GM21423 (cell line): ENCODE data around the gene AZIN2.
A peak's percentile ranks its signal among the peaks of the same experiment; 100 is the strongest.
"Not testable (repeated sequence)": the region's sequence is repeated elsewhere in the genome, so short reads cannot be mapped to it uniquely, and the experiment has no call there.

Source experiments
- ATAC-seq: cut with Tn5 transposase; IDR thresholded peaks from one replicate; pipeline ENCODE4 v1.9.1; 2021; ENCODE audit warnings: mild to moderate bottlenecking, moderate library complexity; ENCODE audit not compliant: unreplicated experiment

AZIN2 gene

DNA sequence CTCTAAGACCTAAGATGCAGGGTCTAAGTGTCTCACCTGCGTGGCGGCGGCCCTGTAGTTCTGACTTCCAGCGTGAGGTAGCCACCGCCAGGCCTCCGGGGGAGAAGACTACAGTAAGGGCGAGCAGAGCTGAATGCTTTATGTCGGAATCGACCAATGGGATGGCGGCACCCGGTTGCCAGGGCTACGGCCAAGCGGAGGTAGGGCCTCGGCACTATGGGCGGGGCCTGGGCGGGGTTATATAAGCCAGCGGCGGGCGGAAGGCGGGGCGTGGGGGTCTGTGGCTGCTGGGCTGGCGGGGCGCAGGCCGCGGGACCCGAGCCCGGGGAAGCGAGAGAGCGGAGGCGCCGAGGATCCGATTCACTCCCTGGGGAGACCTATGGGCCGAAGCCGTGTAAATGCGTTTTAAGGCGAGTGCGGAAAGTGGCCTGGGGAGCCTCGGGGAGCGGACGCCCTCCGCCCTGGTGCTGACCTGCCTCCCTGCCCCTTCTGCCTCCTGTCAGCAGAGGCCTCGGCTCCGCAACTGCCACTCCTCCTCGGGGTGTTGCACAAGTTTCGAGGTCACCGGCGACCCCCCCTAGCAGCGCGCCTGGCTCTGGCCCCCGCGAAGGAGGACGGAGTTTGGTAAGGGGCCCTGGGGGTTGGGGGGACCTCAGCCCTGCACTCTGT, at the start of gene AZIN2:
AZIN2 (plus strand) TSS at position 269 of the 669 bp plus-strand sequence. CDS start 1,097 bp downstream, outside the sequence.
- ATAC-seq = peak; percentile 93

DNA sequence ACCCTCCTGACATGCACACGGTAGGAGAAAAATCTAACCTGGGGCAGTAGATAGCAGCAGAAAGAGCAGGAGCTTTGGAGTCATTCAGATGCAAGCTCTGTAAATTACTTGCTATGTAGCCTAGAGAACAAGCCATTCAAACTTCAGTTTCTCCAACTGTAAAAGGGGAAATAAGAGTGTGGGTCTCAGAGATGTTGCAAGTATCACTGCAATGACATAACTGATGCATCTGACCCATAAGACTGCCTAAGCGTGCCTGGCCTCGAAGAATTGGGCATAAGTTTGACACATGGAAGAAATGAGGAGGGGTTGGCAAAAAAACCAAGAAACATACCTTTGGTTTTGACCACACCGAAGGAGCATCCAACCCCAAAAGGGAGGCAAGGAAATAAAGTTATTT, 49.4 kb upstream of the AZIN2 start:
- no peak for ATAC-seq

GRCh38 chr1:33032126-33032869, 48.7 kb upstream of the AZIN2 start:
- no peak for ATAC-seq

DNA sequence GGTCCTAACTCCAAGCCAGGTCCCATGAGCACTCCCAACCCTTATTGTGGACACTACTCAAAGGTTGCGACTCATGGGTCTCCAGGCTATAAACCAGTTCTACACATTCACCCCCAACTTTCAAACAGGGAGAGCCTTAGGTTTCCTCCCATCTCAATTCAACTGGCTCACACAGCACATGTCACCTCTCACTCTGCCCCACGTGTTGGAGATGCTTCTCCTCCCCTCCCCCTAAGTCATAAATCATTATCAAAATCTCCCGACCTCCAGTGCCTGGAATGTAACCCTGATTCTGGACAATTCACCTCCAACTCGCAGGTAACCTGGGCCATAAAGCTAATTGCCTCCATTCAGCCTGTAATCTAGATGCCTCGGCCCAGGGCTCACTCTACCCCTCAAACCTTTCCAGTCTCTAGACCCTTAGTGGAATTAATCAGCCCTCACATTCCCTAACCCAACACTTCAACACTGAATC, 44.9 kb upstream of the AZIN2 start:
- ATAC-seq = no peak

DNA sequence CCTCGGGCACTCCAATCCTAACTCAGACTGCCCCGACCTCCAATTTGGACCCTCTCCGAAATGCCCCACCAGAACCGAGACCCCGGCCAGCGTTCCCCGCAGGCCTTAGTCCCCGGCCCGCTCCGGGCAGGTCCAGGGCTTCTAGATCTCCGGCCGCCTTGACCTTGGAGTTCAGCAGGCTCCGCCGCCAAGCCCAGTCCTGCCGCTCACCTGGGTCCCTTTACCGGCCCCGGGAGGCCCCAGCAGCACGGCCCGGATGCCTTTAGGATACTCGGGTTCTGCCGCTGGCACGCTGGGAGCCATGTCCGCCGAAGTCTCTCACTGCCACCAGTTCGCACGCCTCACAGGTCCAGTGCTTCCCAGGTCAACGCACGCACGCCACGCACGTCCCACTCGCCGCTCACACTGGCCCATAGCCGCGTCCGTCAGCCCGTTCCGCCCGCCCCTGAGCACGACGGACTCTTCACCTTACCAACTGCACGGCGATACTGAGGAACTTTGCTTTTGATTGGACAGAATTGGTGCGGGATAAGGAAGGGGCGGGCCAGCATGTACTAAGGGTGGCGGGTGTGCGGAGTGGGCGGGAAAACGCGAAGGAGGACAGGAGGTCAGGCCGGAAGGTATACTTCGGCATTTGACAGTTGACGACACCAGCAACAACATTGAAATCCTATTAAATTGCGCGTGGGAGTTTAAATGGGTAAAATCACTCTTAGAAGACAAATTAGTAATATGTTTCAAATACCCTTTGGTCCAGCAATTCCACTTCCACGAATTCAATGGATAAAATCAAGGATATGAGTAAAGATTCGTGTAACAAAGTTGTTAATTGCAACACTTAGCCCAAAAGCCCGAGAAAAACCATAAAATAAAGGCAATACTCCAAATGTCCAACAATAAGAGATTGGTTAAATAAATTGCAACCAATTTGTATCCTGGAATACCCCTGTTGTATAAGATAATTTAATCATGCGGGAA, 44.1 kb upstream of the AZIN2 start, which contains the start of gene AK2:
AK2 (minus strand) TSS at position 358 of the 978 bp plus-strand sequence; CDS start at position 303, 55 bp downstream.
- peak; percentile 98 for ATAC-seq

GRCh38 chr1:33039840-33040239, 41.1 kb upstream of the AZIN2 start:
- ATAC-seq = no peak

GRCh38 chr1:33041026-33041425, 39.9 kb upstream of the AZIN2 start:
- no peak for ATAC-seq

DNA sequence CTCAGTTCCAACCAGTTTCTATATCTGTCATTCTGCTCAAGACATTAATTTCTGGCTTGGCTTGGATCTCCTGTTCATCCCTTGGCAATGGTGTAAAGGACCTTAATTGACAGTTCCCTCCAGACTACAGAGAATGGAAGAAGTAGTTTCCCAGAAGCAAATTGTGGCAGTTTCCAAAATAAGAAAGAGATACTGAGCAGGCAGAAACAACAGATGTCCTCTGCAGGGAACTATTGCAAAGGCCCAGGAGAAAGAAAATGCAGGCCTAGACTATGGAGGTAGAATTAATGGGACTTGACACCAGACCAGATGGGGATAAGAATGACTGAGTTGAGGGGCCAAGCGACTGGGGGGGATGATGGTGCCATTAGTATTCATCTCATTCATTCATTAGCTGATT, 38.1 kb upstream of the AZIN2 start:
- ATAC-seq = no peak

DNA sequence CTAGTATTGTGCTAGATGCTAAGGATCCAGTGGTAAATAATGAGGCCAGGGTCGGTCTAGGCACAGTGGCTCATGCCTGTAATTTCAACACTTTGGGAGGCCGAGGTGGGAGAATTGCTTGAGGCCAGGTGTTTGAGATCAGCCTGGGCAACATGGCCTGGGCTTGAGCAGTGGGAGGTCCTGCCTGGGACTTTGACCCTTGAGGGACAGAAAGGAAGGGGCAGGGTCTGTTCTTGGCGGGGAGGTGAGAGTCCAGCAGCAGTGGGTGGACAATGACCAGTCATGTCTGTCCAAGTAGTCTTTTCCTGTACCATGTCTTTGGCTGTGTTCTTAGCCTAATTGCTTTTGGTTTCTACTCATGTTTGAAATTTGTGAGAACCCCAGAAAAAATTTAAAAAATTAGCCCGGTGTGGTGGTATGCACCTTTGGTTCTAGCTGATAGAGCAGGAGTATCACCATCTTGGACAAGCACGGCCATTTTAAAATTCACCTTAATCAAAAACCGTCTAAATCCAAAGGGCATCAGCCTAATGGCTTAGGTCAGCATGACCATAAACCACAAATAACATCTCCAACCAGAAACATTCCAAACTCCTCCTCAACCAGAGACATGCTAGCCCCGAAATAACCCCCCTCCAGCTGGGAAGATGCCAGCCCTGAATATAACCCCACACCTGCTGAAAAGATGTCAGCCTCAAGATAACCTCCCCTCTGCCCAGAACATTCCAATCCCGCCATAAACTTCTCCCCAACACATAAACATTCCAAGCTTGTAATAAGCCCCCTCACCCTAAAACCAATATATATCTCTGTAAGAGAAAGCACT, 37.5 kb upstream of the AZIN2 start:
- no peak for ATAC-seq

DNA sequence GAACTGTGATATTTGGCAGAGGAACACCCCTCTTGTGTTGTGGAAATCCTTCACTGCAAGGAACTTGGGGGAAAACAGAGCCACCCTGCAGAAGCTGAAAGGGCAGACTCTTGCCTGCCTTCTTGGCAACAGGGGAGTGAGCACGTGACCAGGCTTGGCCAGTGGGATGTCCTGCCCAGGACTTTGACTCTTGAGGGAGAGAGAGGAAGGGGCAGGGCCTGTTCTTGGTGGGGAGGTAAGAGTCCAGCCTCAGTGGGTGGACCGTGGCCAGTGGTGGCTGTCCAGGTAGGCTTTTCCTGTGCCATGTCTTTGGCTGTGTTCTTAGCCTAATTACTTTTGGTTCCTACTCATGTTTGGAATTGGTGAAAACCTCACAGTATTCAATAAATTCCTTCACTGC, 35.7 kb upstream of the AZIN2 start:
- ATAC-seq = no peak

- ATAC-seq = no peak
Observed at GRCh38 chr1:33045814-33046213, 35.1 kb upstream of the AZIN2 start.

- not testable (repeated sequence) for ATAC-seq
Observed at GRCh38 chr1:33046234-33046633, 34.7 kb upstream of the AZIN2 start.

- no peak for ATAC-seq
Observed at GRCh38 chr1:33047290-33047689, 33.7 kb upstream of the AZIN2 start.

- ATAC-seq = no peak
Observed at GRCh38 chr1:33047839-33048305, 33.1 kb upstream of the AZIN2 start.

DNA sequence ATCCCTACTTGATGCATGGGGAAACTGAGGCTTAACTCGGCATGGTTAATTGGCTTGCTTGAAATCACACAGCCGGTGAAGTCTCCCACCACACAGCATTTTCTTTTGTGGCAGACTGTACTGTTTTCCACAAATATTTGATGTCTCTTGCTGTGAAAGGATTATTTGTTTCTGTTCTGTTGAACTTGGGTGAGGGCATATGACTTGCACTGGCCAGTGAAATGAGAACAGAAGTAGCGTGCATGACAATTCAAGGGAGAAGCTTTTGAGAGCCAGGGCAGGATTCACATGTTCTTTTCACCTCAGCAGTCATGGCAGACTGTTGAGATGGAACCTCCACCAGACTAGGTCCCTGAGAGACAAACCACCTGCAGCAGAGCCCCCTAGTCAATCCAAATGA, 32.5 kb upstream of the AZIN2 start:
- no peak for ATAC-seq

GRCh38 chr1:33049371-33049770, 31.6 kb upstream of the AZIN2 start:
- no peak for ATAC-seq

GRCh38 chr1:33050221-33051076, 30.5 kb upstream of the AZIN2 start:
- no peak for ATAC-seq

- no peak for ATAC-seq
Observed at GRCh38 chr1:33055210-33056008, 25.5 kb upstream of the AZIN2 start.
